Kasumi-1 (cell line): ENCODE data around the gene SELENOI.
"Not testable (repeated sequence)": the region's sequence is repeated elsewhere in the genome, so short reads cannot be mapped to it uniquely, and the experiment has no call there.

Source experiments
- DNase-seq, 2 experiments: peaks; one replicate each; lab custom pipeline; 2025; lab: John Stamatoyannopoulos, UW

SELENOI gene

GRCh38 chr2:26327291-26328272 is 18.4 kb upstream of the SELENOI start:
- DNase-seq, result peak; percentile 33 to 34

GRCh38 chr2:26329083-26329482 is 16.9 kb upstream of the SELENOI start:
- DNase-seq, result not testable (repeated sequence)

- peak; percentile 92 to 93 for DNase-seq
These were observed 15.8 kb upstream of the SELENOI start for GRCh38 chr2:26330114-26330549.

- no peak for DNase-seq
These were observed 15.3 kb upstream of the SELENOI start for GRCh38 chr2:26330604-26331003.

- DNase-seq, result not testable (repeated sequence)
These were observed 14.6 kb upstream of the SELENOI start for GRCh38 chr2:26331321-26331720.

- no peak for DNase-seq
These were observed 12.7 kb upstream of the SELENOI start for GRCh38 chr2:26333293-26333692.

- no peak for DNase-seq
These were observed 10.7 kb upstream of the SELENOI start for GRCh38 chr2:26335231-26335630.

GRCh38 chr2:26336719-26337118 is 9.2 kb upstream of the SELENOI start:
- DNase-seq, result no peak

- no peak for DNase-seq
These were observed 8.6 kb upstream of the SELENOI start for GRCh38 chr2:26337298-26337697.

- DNase-seq, result no peak
These were observed 5.1 kb upstream of the SELENOI start for GRCh38 chr2:26340831-26341230.

- DNase-seq, result no peak
These were observed 1.2 kb upstream of the SELENOI start for GRCh38 chr2:26344581-26345282.

GRCh38 chr2:26345283-26345544 is 729 bp upstream of the SELENOI start:
- DNase-seq, result peak in 1 of 2 experiments; percentile 55

GRCh38 chr2:26346454-26347053 is 611 bp downstream of the SELENOI start, which contains the start of gene ADGRF3:
Gene ADGRF3, minus strand, starts transcription at chr2:26346789. Its CDS starts 555 bp downstream, at chr2:26346234.
- DNase-seq, result peak; percentile 47 to 66

- peak in 1 of 2 experiments; percentile 15 for DNase-seq
These were observed 1.4 kb downstream of the SELENOI start for GRCh38 chr2:26347286-26347865.

- DNase-seq, result no peak
These were observed 3.7 kb downstream of the SELENOI start for GRCh38 chr2:26349690-26350089.

GRCh38 chr2:26351375-26352090 is 5.6 kb downstream of the SELENOI start:
- DNase-seq, result no peak

- DNase-seq, result no peak
These were observed 6.9 kb downstream of the SELENOI start for GRCh38 chr2:26352892-26353291.

- not testable (repeated sequence) for DNase-seq
These were observed 8.5 kb downstream of the SELENOI start for GRCh38 chr2:26354469-26354868.

- peak in 1 of 2 experiments; percentile 6 for DNase-seq
These were observed 9.4 kb downstream of the SELENOI start for GRCh38 chr2:26355038-26355995.

- no peak for DNase-seq
These were observed 10.2 kb downstream of the SELENOI start for GRCh38 chr2:26356111-26356510.
